GM10266 (cell line): ENCODE data around the gene HAGHL.
A peak's percentile ranks its signal among the peaks of the same experiment; 100 is the strongest.

ENCODE experiments used
- DNase-seq: peaks from one replicate; pipeline ENCODE4 v3.0.0; 2012; ENCODE audit errors: extremely low spot score
- TF ChIP-seq, protein P1 (sequence below): IDR thresholded peaks from 2 replicates; pipeline ENCODE4 v1.5.1; 2012; ENCODE audit warnings: mild to moderate bottlenecking, low read depth; ENCODE audit not compliant: control insufficient read depth, insufficient read depth; ENCODE audit errors: missing control alignments

Gene HAGHL

DNA sequence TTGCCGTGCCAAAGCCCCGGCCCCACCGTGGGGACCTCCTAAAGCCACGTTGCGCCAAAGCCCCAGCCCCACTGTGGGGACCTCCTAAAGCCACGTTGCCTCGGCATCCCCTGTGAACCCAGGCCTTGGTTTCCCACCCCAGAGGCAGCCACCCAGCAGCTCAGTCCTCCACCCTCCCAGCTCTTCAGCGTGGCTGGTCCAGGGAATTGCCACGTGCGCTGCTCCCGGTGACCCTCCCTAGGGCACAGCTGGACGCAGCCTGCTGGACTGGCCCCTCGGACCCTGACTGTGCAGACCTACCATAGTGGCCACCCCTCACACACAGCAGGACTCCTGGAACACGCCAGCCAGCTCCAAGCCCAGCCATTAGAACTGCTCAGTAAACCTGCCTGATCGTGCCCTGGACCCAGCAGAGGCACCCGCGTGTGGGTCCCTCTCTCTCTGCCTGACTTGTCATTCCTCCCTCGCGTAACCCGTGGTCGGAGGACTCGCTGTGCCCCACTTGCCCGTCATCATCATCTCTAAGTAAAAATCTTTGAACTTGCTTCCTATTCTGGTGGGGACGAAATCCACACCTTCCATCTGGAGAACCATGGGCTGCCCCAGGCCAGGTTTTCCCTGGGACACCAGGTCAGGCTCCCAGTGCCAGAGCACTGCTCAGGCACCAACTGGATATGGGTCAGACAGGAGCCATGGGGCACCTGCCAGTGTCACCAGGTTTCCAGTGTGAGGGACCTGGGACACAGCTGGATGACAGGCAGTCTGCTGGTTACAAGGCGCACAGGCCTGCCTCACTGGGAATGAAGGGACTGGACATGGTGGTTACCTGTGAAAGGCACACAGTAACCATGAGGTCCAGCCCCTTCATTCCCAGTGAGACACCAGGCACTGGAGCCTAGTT, 8.3 kb downstream of the HAGHL start:
- TF ChIP-seq, protein P1, sequence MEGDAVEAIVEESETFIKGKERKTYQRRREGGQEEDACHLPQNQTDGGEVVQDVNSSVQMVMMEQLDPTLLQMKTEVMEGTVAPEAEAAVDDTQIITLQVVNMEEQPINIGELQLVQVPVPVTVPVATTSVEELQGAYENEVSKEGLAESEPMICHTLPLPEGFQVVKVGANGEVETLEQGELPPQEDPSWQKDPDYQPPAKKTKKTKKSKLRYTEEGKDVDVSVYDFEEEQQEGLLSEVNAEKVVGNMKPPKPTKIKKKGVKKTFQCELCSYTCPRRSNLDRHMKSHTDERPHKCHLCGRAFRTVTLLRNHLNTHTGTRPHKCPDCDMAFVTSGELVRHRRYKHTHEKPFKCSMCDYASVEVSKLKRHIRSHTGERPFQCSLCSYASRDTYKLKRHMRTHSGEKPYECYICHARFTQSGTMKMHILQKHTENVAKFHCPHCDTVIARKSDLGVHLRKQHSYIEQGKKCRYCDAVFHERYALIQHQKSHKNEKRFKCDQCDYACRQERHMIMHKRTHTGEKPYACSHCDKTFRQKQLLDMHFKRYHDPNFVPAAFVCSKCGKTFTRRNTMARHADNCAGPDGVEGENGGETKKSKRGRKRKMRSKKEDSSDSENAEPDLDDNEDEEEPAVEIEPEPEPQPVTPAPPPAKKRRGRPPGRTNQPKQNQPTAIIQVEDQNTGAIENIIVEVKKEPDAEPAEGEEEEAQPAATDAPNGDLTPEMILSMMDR = no peak
- DNase-seq = no peak

GRCh38 chr16:735982-736453, 9.1 kb downstream of the HAGHL start:
- TF ChIP-seq, protein P1 = no peak

GRCh38 chr16:736936-737481, 10.1 kb downstream of the HAGHL start:
- TF ChIP-seq, protein P1 = no peak
- no peak for DNase-seq

More at GRCh38 chr16:735982-736453, 9.1 kb downstream of the HAGHL start:
- no peak for DNase-seq

- TF ChIP-seq, protein P1 = no peak
- DNase-seq = no peak
These were observed 12.9 kb downstream of the HAGHL start for GRCh38 chr16:739560-740458.

- TF ChIP-seq, protein P1 = no peak
- DNase-seq = no peak
These were observed 13.5 kb downstream of the HAGHL start for GRCh38 chr16:740459-740763.

DNA sequence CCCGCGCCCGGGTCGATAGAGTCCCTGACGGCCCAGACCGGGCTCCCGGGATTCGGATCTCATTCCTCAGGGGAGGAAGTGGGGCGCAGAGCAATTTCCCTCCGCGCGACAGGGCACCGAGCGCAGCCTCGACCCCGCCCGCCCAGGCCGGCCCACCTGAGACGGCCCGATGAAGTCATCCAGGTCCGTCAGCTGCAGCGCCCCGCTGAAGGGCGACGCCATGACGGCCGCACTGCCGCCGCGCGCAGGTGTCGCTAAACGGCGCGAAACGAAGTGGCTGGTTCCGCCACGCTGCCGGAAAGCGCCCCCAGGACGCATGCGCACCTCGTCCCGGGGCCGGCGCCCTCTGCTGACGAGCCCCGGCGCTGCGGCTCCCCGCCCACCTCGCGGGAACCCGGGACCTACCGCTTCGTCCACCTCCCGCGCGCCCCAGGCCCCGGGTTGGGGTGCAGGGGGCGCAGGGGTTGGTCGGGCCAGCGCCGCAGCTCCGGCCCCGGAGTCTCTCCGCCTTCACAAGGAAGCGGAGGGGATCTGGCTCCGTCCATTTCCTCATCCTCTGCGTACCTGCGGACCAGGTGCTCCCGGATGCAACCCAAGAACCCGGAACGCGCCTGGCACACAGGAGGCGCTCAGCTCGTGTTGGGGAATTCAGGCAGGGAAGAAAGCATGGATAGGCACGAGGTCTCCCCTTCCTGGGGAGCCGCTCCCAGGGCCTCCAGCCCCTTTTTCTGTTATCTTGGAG, 14.0 kb downstream of the HAGHL start, which contains the start of gene CIAO3:
Gene CIAO3 (minus strand): TSS at position 234 of the 742 bp plus-strand sequence. CDS start 12 bp downstream, at position 222.
- TF ChIP-seq, protein P1 = peak; percentile 97
- DNase-seq = peak; percentile 98
